Heart left ventricle (tissue), 16 donors: ENCODE results near the gene XK. TPM values are rescaled to one million over a fixed set of nuclear protein-coding genes. Genes with fewer than 3 reads are reported as not detected.

Experiments used
- ATAC-seq, 4 donors: fragments of 200-7000 bp; cut with Tn5 transposase; one replicate each; pipeline ENCODE4 v1.9.1; 2020 to 2022; ENCODE audit warnings: moderate library complexity in 4 of 4, mild to moderate bottlenecking in 3 of 4, moderate number of reproducible peaks in 1 of 4
- DNase-seq, 5 donors: peaks; one replicate each; pipeline ENCODE4 v3.0.0-alpha.2; 2020
- H3K27ac ChIP-seq, 12 donors: fragments of 200-600 bp; sonication (generic) in 4 of 12; one replicate each; pipeline versions ENCODE4 v1.5.0 to v1.8.0; 2016 to 2022; ENCODE audit warnings: mild to moderate bottlenecking in 2 of 12
- H3K27me3 ChIP-seq, 9 donors: fragments of 200-600 bp; sonication (generic) in 2 of 9; one replicate each; pipeline versions ENCODE4 v1.5.1 to v1.8.0; 2016 to 2022; ENCODE audit warnings: mild to moderate bottlenecking in 3 of 9
- H3K36me3 ChIP-seq, 9 donors: fragments of 200-600 bp; sonication (generic) in 2 of 9; one replicate each; pipeline versions ENCODE4 v1.5.0 to v1.8.0; 2018 to 2022; ENCODE audit warnings: mild to moderate bottlenecking in 2 of 9
- H3K4me1 ChIP-seq, 12 donors: fragments of 200-600 bp; sonication (generic) in 4 of 12; one replicate each; pipeline versions ENCODE4 v1.5.0 to v1.8.0; 2016 to 2022; ENCODE audit warnings: mild to moderate bottlenecking in 3 of 12
- H3K4me3 ChIP-seq, 12 donors: fragments of 200-600 bp; sonication (generic) in 4 of 12; one replicate each; pipeline versions ENCODE4 v1.5.0 to v1.8.0; 2017 to 2022; ENCODE audit warnings: mild to moderate bottlenecking in 9 of 12, moderate library complexity in 4 of 12
- H3K9me3 ChIP-seq, 12 donors: fragments of 200-600 bp; sonication (generic) in 4 of 12; one replicate each; pipeline versions ENCODE4 v1.5.0 to v1.8.0; 2016 to 2022; ENCODE audit warnings: mild to moderate bottlenecking in 1 of 12
- CTCF ChIP-seq, 12 donors: fragments of 200-600 bp; sonication (generic) in 4 of 12; IDR thresholded peaks; one replicate each; pipeline versions ENCODE4 v1.5.0 to v1.8.0; 2018 to 2022; ENCODE audit warnings: antibody characterized with exemption in 12 of 12, mild to moderate bottlenecking in 5 of 12
- POLR2A ChIP-seq, 2 donors: fragments of 450-650 bp; IDR thresholded peaks; one replicate each; pipeline ENCODE4 v1.6.1; 2017; ENCODE audit warnings: antibody characterized with exemption in 2 of 2, mild to moderate bottlenecking in 2 of 2, moderate library complexity in 2 of 2
- WGBS, 4 donors: extraction: QIAGEN DNeasy Blood & Tissue Kit in 2 of 4; methylation state at CpG; one replicate each; pipeline versions ENCODE4 v1.1.5 to v1.1.7; 2013 to 2018; 5-methylcytosine and 5-hydroxymethylcytosine counted together
- intact Hi-C, 10 donors: fragments of 100-400 bp; cut with DNase I; formaldehyde crosslinking; loops; one replicate each; pipeline versions ENCODE4 v1.11.1 to v1.14.2; 2022
- polyA plus RNA-seq, 2 donors: library from polyadenylated mRNA; stranded (reverse); fragments of 200-250 nt; gene quantifications; one replicate each; pipeline ENCODE4 v1.2.3, GENCODE V29; 2013
- total RNA-seq, 9 donors: library from RNA; depleted of rRNA in 2 of 9; stranded (reverse); fragments of >200 nt in 2 of 9; fragmentation: NEBNext Ultra II Directional in 3 of 9; extraction: Animal tissue kit (Norgen Biotek cat#: 25700) in 3 of 9; gene quantifications; one replicate each; pipeline versions ENCODE4 v1.1.0 to v1.2.4, GENCODE V29; 2016 to 2023
- donor health status: ischemic (EF 13 %, LVEDD 7.1; RV severe dilation, severe dysfunction).
- donor health status: healthy with polysubstance abuse.
- donor health status: DM: no; HTN: yes; CAD: no.
- donor health status: DM: no; HTN: no; CAD: no.
- donor health status: ischemic (EF 25% LVEDD 6.9; RV normal size, moderate dysfunction).
- donor health status: ischemic (EF 25% LVEDD 5.7; RV mildly dilated, moderate dysfunction).
- donor health status: healthy.
- donor health status: DM: yes; HTN: yes; CAD: no.
- donor health status: ischemic (EF 35%, LVEDD 5.7; RV mildly dilated, moderate dysfunction).
- donor health status: nonischemic (EF 11% LVEDD 7.7; RV severe dilation, severe dysfunction).
- donor health status: DM: yes; HTN: yes; CAD: no.
- donor health status: PGD.
- donor health status: ischemic (EF 29% LVEDD 5.4; RV normal size, mild dysfunction).
- donor health status: nonischemic (EF 23%, LVEDD 6.1; RV moderate dilation, normal function).

Gene XK
- total and polyA plus RNA-seq, 11 donors, result 2.6 to 16.4 (median 8.7) TPM

GRCh38 chrX:37678574-37678973, 7.0 kb upstream of the XK start:
- 79 to 100% (median 88%) methylated on average over 1 of the region's 1 CpG for WGBS, 4 donors
- Histone ChIP-seq H3K9me3 (no peaks in the 10 kb centered on the region), H3K36me3 (no peaks in the 10 kb centered on the region), H3K4me3 (no peak overlapping the region), H3K27ac (no peak overlapping the region), H3K27me3 (peaks cover 0 to 3% (median 0%) of the 10 kb centered on the region in 9 donors), H3K4me1 (no peaks in the 10 kb centered on the region)
- ATAC-seq (no peak), DNase-seq (no peak)
- intact Hi-C loops, result no loop called here
- TF ChIP-seq POLR2A (IDR thresholded peaks at IDR 0.05), result no peak

GRCh38 chrX:37679230-37679629, 6.4 kb upstream of the XK start:
- no peak for DNase-seq
- no peak for ATAC-seq
- intact Hi-C loops, result no loop called here
- no peaks in the 10 kb centered on the region for H3K27me3 ChIP-seq
- no peaks in the 10 kb centered on the region for H3K4me1 ChIP-seq
- no peaks in the 10 kb centered on the region for H3K9me3 ChIP-seq
- H3K27ac ChIP-seq, result peak overlapping the region in 1 of 12 donors; percentile 15
- no peaks in the 10 kb centered on the region for H3K36me3 ChIP-seq
- no peak for TF ChIP-seq CTCF (IDR thresholded peaks at IDR 0.05)
- TF ChIP-seq POLR2A (IDR thresholded peaks at IDR 0.05), result no peak
- H3K4me3 ChIP-seq, result no peak overlapping the region
- 44 to 97% (median 76%) methylated on average over 1 of the region's 1 CpG for WGBS, 4 donors

- Histone ChIP-seq H3K27me3 (no peaks in the 10 kb centered on the region), H3K9me3 (no peaks in the 10 kb centered on the region), H3K27ac (peak overlapping the region in 1 of 12 donors; percentile 15), H3K4me1 (no peaks in the 10 kb centered on the region), H3K4me3 (no peak overlapping the region), H3K36me3 (no peaks in the 10 kb centered on the region)
- DNase-seq, result no peak
- intact Hi-C loops, result loop anchor here in 2 of 10 donors (10.0 kb wide), 2 partner anchors 75 to 105 kb away; partner anchors contain the start of gene LANCL3 (in 1 of the 2)
- no peak for ATAC-seq
- TF ChIP-seq POLR2A (IDR thresholded peaks at IDR 0.05) (no peak), CTCF (IDR thresholded peaks at IDR 0.05) (no peak)
- 38 to 51% (median 47%) methylated on average over 1 of the region's 1 CpG for WGBS, 4 donors
Observed at GRCh38 chrX:37679888-37680287, 5.7 kb upstream of the XK start.

GRCh38 chrX:37684426-37684825, 1.2 kb upstream of the XK start:
- Histone ChIP-seq H3K27me3 (peaks cover 0 to 11% (median 0%) of the 10 kb centered on the region in 9 donors), H3K4me1 (peaks cover 0 to 3% (median 0%) of the 10 kb centered on the region in 12 donors), H3K4me3 (no peak overlapping the region), H3K9me3 (no peaks in the 10 kb centered on the region), H3K27ac (peak overlapping the region; percentile 51 to 89 (median 75)), H3K36me3 (no peaks in the 10 kb centered on the region)
- no peak for TF ChIP-seq CTCF (IDR thresholded peaks at IDR 0.05)
- no peak for TF ChIP-seq POLR2A (IDR thresholded peaks at IDR 0.05)
- DNase-seq, result peak in 1 of 5 donors; percentile 15
- ATAC-seq, result peak; percentile 85 to 91 (median 86)
- intact Hi-C loops, result loop anchor here in 2 of 10 donors (10.0 kb wide), 2 partner anchors 80 to 110 kb away; partner anchors contain the start of gene LANCL3 (in 1 of the 2)

- Histone ChIP-seq H3K36me3 (no peaks in the 10 kb centered on the region), H3K9me3 (no peaks in the 10 kb centered on the region), H3K4me3 (peak overlapping the region in 9 of 12 donors; percentile 41 to 63 (median 56)), H3K27me3 (peaks cover 0 to 11% (median 0%) of the 10 kb centered on the region in 9 donors), H3K4me1 (peaks cover 0 to 3% (median 0%) of the 10 kb centered on the region in 12 donors), H3K27ac (peak overlapping the region; percentile 51 to 89 (median 75))
- DNase-seq (no peak), ATAC-seq (peak in 2 of 4 donors; percentile 17 to 38)
- intact Hi-C loops, result loop anchor here in 2 of 10 donors (10.0 kb wide), 2 partner anchors 80 to 110 kb away; partner anchors contain the start of gene LANCL3 (in 1 of the 2)
- no peak for TF ChIP-seq POLR2A (IDR thresholded peaks at IDR 0.05)
- no peak for TF ChIP-seq CTCF (IDR thresholded peaks at IDR 0.05)
- 66 to 77% (median 72%) methylated on average over 3 of the region's 3 CpGs for WGBS, 4 donors
Observed at GRCh38 chrX:37684973-37685372, 618 bp upstream of the XK start.
